Psoas muscle (tissue), 8 donors: ENCODE measurements around the gene PWP1. TPM values are rescaled to one million over a fixed set of nuclear protein-coding genes. Genes with fewer than 3 reads are reported as not detected.
A peak's percentile ranks its signal among the peaks of the same experiment; 100 is the strongest.
"Not testable (repeated sequence)": the region's sequence is repeated elsewhere in the genome, so short reads cannot be mapped to it uniquely, and the experiment has no call there.

Experiments
- ATAC-seq, 4 donors: fragments of 200-7000 bp; cut with Tn5 transposase; one replicate each; pipeline ENCODE4 v1.9.1; 2020; ENCODE audit warnings: moderate library complexity in 3 of 4, mild to moderate bottlenecking in 2 of 4
- DNase-seq, 2 donors: peaks; one replicate each; pipeline ENCODE4 v3.0.0-alpha.2; 2020
- H3K27ac ChIP-seq: fragments of 200-600 bp; one replicate; pipeline ENCODE4 v1.8.0; 2022
- H3K27me3 ChIP-seq, 3 donors: fragments of 200-600 bp in 1 of 3; one replicate each; pipeline versions ENCODE4 v1.6.1 to v1.8.0; 2013 to 2022; ENCODE audit warnings: low read length in 2 of 3, mild to moderate bottlenecking in 2 of 3, moderate library complexity in 1 of 3; ENCODE audit not compliant: insufficient read depth in 3 of 3
- H3K36me3 ChIP-seq, 2 donors: fragments of 200-600 bp in 1 of 2; one replicate each; pipeline versions ENCODE4 v1.6.1 to v1.8.0; 2013 to 2022; ENCODE audit warnings: low read depth in 1 of 2, mild to moderate bottlenecking in 1 of 2, moderate library complexity in 1 of 2; ENCODE audit not compliant: insufficient read depth in 1 of 2
- H3K4me1 ChIP-seq: fragments of 200-600 bp; one replicate; pipeline ENCODE4 v1.8.0; 2022
- H3K4me3 ChIP-seq: fragments of 200-600 bp; one replicate; pipeline ENCODE4 v1.8.0; 2022; ENCODE audit warnings: mild to moderate bottlenecking
- H3K9me3 ChIP-seq: fragments of 200-600 bp; one replicate; pipeline ENCODE4 v1.8.0; 2022
- WGBS, 3 donors: extraction: QIAGEN DNeasy Blood & Tissue Kit; methylation state at CpG; one replicate each; pipeline versions ENCODE4 v1.1.6 to v1.1.7; 2013; 5-methylcytosine and 5-hydroxymethylcytosine counted together
- intact Hi-C, 2 donors: fragments of 100-400 bp; cut with DNase I; formaldehyde crosslinking; loops; one replicate each; pipeline versions ENCODE4 v1.11.0 to v1.14.2; 2022
- polyA plus RNA-seq, 3 donors: library from polyadenylated mRNA; stranded (reverse); fragments of 200-250 nt; gene quantifications; one replicate each; pipeline ENCODE4 v1.2.3, GENCODE V29; 2013
- total RNA-seq, 4 donors: library from RNA; stranded (reverse); fragmentation: NEBNext Ultra II Directional in 2 of 4; extraction: Animal tissue kit (Norgen Biotek cat#: 25700) in 2 of 4; gene quantifications; one replicate each; pipeline versions ENCODE4 v1.2.1 to v1.2.4, GENCODE V29; 2021 to 2023
- TF ChIP-seq, protein P1 (sequence below): fragments of 200-600 bp; IDR thresholded peaks from one replicate; pipeline ENCODE4 v1.8.0; 2022; ENCODE audit warnings: antibody characterized with exemption
- donor health status: healthy with polysubstance abuse.
- donor health status: DM: no; HTN: no; CAD: no; lungs with moderate emphysema.
- donor health status: Bipolar disorder and iron deficiency.
- donor health status: healthy.
- donor health status: DM: yes; HTN: yes; CAD: no.
- donor health status: DM: no; HTN: no; CAD: no.
- donor health status: DM: no; HTN: no; CAD: no.
- donor health status: DM: yes; HTN: yes; CAD: no.

PWP1 gene
- total and polyA plus RNA-seq, 7 donors = 15.6 to 30.1 (median 20.5) TPM

DNA sequence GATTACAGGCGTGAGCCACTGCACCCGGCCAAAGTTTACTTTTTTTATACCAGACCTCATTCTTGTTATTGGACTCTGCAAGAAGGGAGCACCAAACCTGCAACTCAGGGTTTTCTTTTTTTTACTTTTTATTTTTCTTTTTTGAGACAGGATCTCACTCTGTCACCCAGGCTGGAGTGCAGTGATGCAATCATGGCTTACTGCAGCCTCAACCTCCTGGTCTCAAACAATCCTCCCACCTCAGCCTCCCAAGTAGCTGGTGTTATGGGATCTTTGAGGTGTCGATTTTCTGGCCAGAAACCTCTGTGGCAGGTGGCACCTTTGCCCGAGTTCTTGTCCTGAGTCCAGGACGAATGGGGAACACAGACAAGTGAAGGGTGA lies 4.2 kb upstream of the PWP1 start:
- WGBS, 3 donors = 70 to 78% (median 71%) methylated on average over 5 of the region's 5 CpGs

DNA sequence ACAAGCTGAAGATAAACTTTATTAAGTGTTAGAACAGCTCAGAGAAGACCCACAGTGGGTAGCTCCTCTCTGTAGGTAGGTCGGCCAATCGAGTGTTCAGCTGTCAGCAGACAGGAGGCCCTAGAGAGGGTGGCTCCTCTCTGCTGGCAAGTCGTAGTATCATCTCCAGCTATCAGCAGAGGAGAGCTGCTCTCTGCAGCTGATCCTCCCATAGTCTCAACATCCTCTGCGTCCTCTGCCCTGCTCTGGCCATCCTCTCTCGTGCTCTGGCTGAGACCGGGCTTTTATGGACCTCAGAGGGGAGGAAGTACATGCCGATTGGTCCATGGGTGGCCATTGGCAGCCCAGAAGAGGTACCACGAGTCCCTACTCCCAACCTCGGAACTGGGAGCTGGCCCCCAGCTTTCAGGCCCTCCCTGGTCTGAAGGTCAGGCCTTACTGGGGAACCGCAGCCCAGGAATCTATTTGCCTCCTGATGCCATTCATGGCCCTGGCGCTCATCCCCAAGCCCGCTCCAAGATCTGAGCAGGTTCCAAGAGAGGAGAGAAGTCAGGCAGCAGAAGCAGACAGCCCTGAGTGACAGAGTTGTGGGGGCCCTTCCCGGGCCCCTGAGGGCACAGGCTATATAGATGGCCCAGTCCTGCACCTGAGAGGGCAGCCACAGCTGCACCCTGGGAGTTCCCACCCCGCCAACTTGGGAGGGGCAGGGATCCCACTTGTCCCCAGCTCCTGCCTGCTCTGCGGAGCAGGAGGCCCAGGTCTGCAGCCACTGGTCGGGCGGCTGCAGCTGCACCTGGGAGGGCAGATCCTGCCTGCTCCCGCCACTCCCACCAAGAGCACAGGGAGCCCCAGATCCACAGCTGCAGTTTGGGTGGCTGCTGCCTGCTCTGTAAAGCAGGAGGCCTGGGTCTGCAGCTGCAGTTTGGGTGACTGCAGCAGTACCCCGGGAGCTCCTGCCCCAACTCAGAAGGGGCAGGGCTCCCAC lies 3.5 kb upstream of the PWP1 start:
- H3K27ac ChIP-seq = no peak overlapping the region
- H3K27me3 ChIP-seq = peaks cover 0 to 5% (median 0%) of the 10 kb centered on the region in 3 donors
- ATAC-seq (no peak), DNase-seq (no peak)
- WGBS, 3 donors = 67 to 72% (median 71%) methylated on average over 19 of the region's 19 CpGs
- TF ChIP-seq, protein P1, sequence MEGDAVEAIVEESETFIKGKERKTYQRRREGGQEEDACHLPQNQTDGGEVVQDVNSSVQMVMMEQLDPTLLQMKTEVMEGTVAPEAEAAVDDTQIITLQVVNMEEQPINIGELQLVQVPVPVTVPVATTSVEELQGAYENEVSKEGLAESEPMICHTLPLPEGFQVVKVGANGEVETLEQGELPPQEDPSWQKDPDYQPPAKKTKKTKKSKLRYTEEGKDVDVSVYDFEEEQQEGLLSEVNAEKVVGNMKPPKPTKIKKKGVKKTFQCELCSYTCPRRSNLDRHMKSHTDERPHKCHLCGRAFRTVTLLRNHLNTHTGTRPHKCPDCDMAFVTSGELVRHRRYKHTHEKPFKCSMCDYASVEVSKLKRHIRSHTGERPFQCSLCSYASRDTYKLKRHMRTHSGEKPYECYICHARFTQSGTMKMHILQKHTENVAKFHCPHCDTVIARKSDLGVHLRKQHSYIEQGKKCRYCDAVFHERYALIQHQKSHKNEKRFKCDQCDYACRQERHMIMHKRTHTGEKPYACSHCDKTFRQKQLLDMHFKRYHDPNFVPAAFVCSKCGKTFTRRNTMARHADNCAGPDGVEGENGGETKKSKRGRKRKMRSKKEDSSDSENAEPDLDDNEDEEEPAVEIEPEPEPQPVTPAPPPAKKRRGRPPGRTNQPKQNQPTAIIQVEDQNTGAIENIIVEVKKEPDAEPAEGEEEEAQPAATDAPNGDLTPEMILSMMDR = no peak
- peaks cover 10% of the 10 kb centered on the region for H3K4me1 ChIP-seq
- intact Hi-C loops = loop anchor here (5.0 to 10.0 kb wide), 2 partner anchors 80 to 833 kb away; partner anchors contain the start of genes FICD (in 1 of the 2) and PRDM4 (in 1 of the 2)
- H3K36me3 ChIP-seq = no peaks in the 10 kb centered on the region
- H3K9me3 ChIP-seq = no peaks in the 10 kb centered on the region
- H3K4me3 ChIP-seq = no peak overlapping the region

More for the DNA sequence above, 4.2 kb upstream of the PWP1 start:
- peaks cover 0 to 12% (median 0%) of the 10 kb centered on the region in 3 donors for H3K27me3 ChIP-seq
- no peaks in the 10 kb centered on the region for H3K9me3 ChIP-seq
- intact Hi-C loops = loop anchor here (5.0 to 10.0 kb wide), 2 partner anchors 81 to 833 kb away; partner anchors contain the start of genes FICD (in 1 of the 2) and PRDM4 (in 1 of the 2)
- H3K4me1 ChIP-seq = peaks cover 6% of the 10 kb centered on the region
- no peaks in the 10 kb centered on the region for H3K36me3 ChIP-seq
- ATAC-seq = no peak
- TF ChIP-seq, protein P1 = no peak
- no peak for DNase-seq
- no peak overlapping the region for H3K27ac ChIP-seq
- H3K4me3 ChIP-seq = no peak overlapping the region

DNA sequence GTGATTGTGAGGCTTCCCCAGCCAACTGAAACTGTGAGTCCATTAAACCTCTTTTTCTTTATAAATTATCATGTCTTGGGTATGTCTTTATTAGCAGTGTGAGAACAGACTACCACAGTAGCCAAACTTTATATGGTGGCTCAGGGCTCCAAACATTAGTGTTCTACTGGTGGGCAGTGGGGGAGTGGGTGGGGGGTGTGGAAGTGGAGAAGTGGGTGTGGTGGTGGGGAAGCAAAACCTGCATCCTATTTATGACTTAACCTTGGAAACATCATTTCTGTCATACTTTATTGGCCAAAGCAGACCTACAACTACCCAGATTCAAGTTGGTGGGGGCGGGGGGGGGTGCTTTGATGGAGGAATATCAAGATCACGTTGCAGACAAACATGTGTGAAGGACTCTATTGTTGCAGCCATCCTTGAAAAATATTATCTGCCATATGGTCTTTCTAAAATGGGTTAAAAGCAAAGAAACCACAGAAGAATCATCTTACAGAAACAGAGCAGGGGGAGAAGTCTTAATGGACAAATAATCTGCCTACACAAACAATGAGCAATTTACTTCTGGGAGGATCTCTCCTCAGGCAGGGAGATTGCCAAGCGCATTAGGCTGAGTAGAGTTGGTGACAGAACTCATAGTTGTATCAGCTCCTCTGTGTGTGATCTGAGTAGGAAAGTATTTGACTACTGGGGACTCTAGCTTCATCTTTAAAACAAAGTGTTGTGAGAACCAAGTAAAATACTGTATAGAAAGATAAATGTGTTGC lies 1.4 kb upstream of the PWP1 start:
- no peak overlapping the region for H3K27ac ChIP-seq
- peaks cover 12% of the 10 kb centered on the region for H3K4me1 ChIP-seq
- intact Hi-C loops = loop anchor here (5.0 to 10.0 kb wide), 2 partner anchors 78 to 831 kb away; partner anchors contain the start of genes FICD (in 1 of the 2) and PRDM4 (in 1 of the 2)
- H3K4me3 ChIP-seq = peak overlapping the region; percentile 99
- DNase-seq (no peak), ATAC-seq (no peak)
- 64 to 70% (median 67%) methylated on average over 3 of the region's 3 CpGs for WGBS, 3 donors
- TF ChIP-seq, protein P1 = no peak
- H3K27me3 ChIP-seq = no peaks in the 10 kb centered on the region
- no peaks in the 10 kb centered on the region for H3K9me3 ChIP-seq
- peaks cover 3 to 12% of the 10 kb centered on the region in 2 donors for H3K36me3 ChIP-seq

DNA sequence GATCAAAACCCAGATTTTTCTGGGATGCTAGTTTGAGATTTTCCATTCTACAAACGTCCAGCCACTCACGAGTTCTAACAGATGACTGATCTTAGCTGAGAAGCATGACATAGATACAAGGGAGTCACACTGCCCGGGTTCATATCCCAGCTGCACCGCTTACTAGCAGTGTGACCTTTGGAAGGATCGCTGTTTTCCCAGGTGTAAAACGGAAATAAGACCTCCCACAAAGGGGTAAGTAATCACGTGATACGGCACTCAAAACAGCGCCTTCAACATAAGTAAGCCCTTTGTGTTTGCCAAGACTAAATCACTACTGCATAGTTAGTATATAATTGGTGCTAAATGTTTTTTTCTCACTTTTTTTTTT lies 624 bp upstream of the PWP1 start:
- peak overlapping the region; percentile 92 for H3K27ac ChIP-seq
- peaks cover 3 to 20% of the 10 kb centered on the region in 2 donors for H3K36me3 ChIP-seq
- H3K9me3 ChIP-seq = no peaks in the 10 kb centered on the region
- TF ChIP-seq, protein P1 = no peak
- ATAC-seq = peak; percentile 48 to 62 (median 58)
- DNase-seq = no peak
- H3K4me1 ChIP-seq = peaks cover 12% of the 10 kb centered on the region
- peak overlapping the region; percentile 99 for H3K4me3 ChIP-seq
- 5 to 11% (median 10%) methylated on average over 9 of the region's 9 CpGs for WGBS, 3 donors
- intact Hi-C loops = loop anchor here (5.0 to 10.0 kb wide), 3 partner anchors 72 to 830 kb away; partner anchors contain the start of genes FICD (in 1 of the 2) and PRDM4 (in 1 of the 2)
- no peaks in the 10 kb centered on the region for H3K27me3 ChIP-seq

- H3K4me3 ChIP-seq, H3K27me3 ChIP-seq, DNase-seq, H3K4me1 ChIP-seq, H3K9me3 ChIP-seq: not testable (repeated sequence)
- 80 to 96% (median 86%) methylated on average over 2 of the region's 2 CpGs for WGBS, 3 donors
- peak in 1 of 4 donors; percentile 60 for ATAC-seq
- Histone ChIP-seq H3K27ac (peak overlapping the region; percentile 23), H3K36me3 (peaks cover 26 to 100% of the 10 kb centered on the region in 2 donors)
- intact Hi-C loops = loop anchor here (5.0 kb wide), 1 partner anchor 47 kb away; no protein-coding TSS in a partner anchor
Observed at GRCh38 chr12:107695772-107696171, 10.2 kb downstream of the PWP1 start.
